Activated gamma-delta T cell treated with anti-CD3 and anti-CD28 coated beads, Interleukin-2, amount 50 U/mL, for 16 hours (primary cell): ENCODE results near the gene LIN54.

Experiments
- DNase-seq: peaks from one replicate; pipeline ENCODE4 v3.0.0-alpha.2; 2020; ENCODE audit warnings: low read depth

Gene LIN54

GRCh38 chr4:82891707-82892466, 118.7 kb downstream of the LIN54 start:
- DNase-seq, result no peak

- peak; percentile 97 for DNase-seq
These were observed 119.5 kb downstream of the LIN54 start, which contains the start of gene SEC31A for GRCh38 chr4:82890901-82891706. Gene SEC31A (minus strand): TSS chr4:82891153. CDS start chr4:82881936, 9,217 bp downstream.

- DNase-seq, result no peak
These were observed 120.1 kb downstream of the LIN54 start for GRCh38 chr4:82890528-82890900.

- no peak for DNase-seq
These were observed 121.3 kb downstream of the LIN54 start for GRCh38 chr4:82889287-82889686.

- DNase-seq, result no peak
These were observed 124.3 kb downstream of the LIN54 start for GRCh38 chr4:82886147-82886942.

GRCh38 chr4:82885410-82885809, 125.2 kb downstream of the LIN54 start:
- no peak for DNase-seq
